ENCODE results near the gene ZNF506.

DNA sequence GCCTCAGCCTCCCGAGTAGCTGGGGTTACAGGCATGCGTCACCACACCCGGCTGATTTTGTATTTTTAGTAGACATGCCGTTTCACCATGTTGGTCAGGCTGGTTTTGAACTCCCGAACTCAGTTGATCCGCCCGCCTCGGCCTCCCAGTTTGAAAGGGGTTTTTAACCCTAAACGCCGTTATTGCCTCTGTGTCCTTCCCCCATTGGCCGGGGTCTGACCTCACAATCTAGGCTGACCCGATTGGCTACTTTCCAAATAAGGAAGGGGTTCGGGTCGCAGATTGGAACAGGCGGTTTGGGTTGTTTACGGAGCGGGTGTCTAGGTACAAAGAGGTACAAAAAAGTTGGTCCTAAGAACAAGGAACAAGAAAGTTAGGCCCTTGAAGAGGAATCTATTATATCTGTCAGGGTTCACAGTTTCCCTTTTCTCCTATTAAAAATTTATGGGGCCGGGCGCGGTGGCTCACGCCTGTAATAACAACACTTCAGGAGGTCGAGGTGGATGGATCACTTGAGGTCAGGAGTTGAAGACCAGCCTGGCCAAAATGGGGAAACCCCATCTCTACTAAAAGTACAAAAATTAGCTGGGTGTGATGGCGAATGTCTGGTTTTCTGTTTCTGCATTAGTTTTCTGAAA is 45.2 kb upstream of the ZNF506 start:
- no peak for TF ChIP-seq CTCF (IDR thresholded peaks at IDR 0.05)
- TF ChIP-seq POLR2A (IDR thresholded peaks at IDR 0.05), result no peak
